Measurements from ENCODE around the gene RAPGEF1.

GRCh38 chr9:131771646-131772045, 31.8 kb upstream of the RAPGEF1 start:
- TF ChIP-seq, protein P1, sequence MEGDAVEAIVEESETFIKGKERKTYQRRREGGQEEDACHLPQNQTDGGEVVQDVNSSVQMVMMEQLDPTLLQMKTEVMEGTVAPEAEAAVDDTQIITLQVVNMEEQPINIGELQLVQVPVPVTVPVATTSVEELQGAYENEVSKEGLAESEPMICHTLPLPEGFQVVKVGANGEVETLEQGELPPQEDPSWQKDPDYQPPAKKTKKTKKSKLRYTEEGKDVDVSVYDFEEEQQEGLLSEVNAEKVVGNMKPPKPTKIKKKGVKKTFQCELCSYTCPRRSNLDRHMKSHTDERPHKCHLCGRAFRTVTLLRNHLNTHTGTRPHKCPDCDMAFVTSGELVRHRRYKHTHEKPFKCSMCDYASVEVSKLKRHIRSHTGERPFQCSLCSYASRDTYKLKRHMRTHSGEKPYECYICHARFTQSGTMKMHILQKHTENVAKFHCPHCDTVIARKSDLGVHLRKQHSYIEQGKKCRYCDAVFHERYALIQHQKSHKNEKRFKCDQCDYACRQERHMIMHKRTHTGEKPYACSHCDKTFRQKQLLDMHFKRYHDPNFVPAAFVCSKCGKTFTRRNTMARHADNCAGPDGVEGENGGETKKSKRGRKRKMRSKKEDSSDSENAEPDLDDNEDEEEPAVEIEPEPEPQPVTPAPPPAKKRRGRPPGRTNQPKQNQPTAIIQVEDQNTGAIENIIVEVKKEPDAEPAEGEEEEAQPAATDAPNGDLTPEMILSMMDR (IDR thresholded peaks at IDR 0.05; ENCODE audit: low read length): no peak
- TF ChIP-seq EZH2 (optimal IDR thresholded peaks at IDR 0.05; ENCODE audit: low read depth, low read length) (no peak), EZH2phosphoT487 (IDR thresholded peaks at IDR 0.05; ENCODE audit: low read length) (no peak)
